Activated CD4-positive, CD25-positive, alpha-beta regulatory T cell treated with anti-CD3 and anti-CD28 coated beads, Interleukin-2, amount 50 U/mL, for 24 hours (primary cell): ENCODE data around the gene MST1R.
"Not testable (repeated sequence)": the region's sequence is repeated elsewhere in the genome, so short reads cannot be mapped to it uniquely, and the experiment has no call there.

ENCODE experiments used
- ATAC-seq, 2 donors: fragments of 150-1000 bp; cut with Tn5 transposase; one replicate each; pipeline ENCODE4 v1.10.0; 2021; ENCODE audit warnings: mild to moderate bottlenecking in 1 of 2, moderate library complexity in 1 of 2

Gene MST1R

DNA sequence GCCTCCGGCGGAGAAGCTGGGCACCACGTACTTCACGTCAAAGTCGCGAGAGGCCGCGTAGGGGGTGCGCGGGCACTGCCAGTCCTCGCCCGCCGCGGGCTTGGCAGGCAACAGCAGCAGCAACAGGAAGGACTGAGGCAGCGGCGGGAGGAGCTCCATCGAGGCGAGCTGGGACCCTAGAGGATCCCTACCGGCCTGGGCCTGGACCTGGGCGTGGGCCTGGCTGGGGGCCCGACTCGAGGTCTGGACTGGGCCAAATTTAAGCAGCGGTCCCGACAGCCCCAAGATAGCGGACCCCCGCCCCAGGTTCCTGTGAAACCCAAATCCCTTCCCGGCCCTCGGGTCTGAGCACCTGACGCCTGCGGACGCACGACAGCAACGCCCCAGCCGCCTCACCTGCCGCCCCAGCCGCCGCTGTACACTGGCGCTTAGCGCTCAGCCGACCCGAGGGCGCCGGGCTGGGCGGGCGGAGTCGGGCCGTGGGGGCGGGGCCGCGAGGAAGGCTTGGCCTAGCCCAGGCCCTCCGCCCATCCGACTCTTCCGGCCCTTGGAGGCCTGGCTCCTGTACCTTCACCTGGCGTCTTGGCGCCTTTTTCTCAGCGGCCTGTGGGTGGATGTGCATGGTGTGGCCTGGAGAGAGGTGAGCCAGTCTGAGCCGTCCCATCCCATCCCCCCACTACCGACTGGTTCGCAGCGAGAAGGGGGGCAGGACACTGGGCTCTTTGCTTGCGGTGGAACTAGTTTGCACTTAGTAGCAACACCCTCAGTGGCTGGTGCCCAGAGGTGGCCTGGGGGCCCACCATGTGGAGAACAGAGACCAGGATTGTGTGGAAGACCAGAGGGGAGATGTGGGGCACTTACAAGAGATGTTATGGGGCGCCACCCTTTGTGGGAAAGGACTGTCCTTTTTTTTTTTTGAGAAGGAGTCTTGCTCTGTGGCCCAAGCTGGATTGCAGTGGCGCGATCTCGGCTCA, at the start of gene MST1R:
Gene MST1R (minus strand): TSS at position 423 of the 974 bp plus-strand sequence. CDS start 264 bp downstream, at position 159.
- peak; percentile 97 to 98 for ATAC-seq

DNA sequence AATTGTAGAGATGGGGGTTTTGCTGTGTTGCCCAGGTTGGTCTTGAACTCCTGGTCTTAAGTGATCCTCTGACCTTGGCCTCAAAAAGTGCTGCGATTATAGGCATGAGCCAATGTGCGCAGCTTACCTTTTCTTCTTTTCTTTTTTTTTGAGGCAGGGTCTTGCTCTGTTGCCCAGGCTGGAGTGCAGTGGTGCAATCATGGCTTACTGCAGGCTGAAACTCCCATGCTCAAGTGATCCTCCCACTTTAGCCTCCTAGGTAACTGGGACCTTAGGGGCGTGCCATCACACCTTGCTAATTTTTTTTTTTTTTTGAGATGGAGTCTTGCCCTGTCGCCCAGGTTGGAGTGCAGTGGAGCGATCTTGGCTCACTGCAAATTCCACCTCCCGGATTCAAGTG, 49.3 kb upstream of the MST1R start:
- ATAC-seq, result no peak

DNA sequence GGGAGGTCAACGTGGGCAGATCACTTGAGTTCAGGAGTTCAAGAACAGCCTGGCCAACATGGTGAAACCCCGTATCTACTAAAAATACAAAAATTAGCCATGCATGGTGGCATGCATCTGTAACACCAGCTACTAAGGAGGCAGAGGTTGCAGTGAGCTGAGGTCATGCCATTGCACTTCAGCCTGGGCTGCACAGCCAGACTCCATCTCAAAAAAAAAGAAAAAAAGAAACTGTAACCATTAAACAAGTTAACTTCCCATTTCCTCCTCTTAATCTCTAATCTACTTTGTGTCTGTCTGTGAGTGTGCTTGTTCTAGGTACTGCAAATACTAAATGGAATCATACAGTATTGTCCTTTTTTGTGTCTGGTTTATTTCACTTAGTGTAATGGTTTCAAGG, 39.0 kb upstream of the MST1R start:
- ATAC-seq, result no peak

DNA sequence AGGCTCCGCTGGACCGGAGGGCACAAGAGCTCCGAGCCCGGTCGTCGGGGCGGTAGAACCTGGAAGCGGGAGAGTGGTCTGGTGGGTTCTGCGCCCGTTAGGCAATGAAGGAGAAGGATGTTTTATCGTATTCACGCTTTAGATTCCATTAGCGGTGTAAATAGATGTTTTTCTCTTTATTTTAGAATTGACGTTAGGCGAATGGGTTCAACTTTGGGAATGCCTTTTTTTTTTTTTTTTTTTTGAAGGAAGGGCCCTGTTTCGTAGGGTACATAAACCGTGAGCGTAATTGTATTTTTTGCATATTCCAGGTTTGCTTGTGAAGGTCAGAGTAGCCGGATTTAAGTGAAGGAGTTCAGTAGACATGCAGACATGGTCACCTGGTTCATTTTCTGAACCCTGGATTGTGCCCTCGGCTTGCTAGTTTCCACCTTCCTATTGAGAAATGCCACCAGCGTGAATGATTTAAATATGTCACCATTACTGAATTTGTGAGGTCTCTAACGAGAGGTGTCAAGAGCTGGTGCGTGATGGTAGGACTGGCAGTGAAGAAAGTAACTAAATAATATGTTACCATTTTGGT, 37.1 kb upstream of the MST1R start:
- ATAC-seq, result no peak

DNA sequence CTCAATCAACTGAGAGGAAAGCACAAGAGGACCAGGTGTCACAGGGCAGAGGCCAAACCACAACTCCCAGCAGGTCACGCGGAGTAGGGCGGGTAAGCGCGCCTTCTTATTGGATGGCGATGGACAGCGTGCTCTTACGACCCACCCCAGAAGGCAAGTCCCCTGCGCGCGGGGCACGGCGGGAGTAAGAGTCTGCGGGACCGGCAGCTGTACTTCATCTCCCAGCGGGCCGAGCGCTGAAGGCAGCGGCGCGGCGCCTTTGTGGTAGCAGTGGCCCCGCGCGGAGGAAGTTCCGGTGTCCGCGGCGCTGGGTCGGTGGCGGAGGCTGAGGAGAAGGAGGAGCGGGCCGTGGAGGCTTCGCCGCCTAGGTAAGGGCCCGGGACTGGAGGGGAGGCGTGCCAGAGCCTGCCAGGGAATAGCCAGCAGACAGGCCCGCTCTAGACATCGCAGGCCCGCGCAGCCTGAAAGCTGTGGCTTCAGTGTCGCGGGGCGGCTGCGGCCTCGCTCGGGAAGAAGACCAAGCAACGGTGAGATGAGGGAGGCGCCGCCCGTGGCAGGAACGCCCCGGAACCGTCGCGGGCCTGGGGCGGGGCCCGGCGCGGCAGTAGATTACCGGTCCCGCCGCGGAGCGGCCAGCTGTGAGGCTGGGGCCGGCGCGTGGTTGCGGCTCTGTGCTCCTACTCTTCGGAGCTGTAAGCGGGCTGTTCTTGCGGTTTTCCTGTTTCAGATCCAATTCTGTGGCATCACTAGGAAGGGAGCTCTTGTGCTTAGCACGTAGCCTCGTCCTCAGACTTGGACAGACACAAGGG, 36.4 kb upstream of the MST1R start, which contains the start of gene RBM6:
Gene RBM6 (plus strand): TSS at position 293 of the 809 bp plus-strand sequence. CDS start 22,492 bp downstream, outside the sequence.
- ATAC-seq, result peak; percentile 98 to 99

DNA sequence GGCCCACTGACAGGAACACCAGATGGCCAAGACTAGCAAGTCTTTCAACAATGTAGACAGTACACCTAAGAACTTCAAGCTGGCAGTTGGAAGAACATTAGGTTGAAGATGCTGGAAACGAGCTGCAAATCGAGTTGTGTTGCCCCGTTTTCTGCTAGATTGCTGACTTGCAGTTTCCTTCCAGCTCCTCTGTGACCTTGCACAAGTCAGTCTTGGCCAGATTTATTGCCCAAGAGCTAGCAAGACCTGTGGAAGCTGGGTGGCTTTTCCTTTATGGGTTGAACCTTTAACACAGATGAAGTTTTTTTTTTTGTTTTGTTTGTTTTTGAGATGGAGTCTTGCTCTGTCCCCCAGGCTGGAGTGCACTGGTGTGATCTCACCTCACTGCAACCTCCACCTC, 33.4 kb upstream of the MST1R start:
- no peak for ATAC-seq

DNA sequence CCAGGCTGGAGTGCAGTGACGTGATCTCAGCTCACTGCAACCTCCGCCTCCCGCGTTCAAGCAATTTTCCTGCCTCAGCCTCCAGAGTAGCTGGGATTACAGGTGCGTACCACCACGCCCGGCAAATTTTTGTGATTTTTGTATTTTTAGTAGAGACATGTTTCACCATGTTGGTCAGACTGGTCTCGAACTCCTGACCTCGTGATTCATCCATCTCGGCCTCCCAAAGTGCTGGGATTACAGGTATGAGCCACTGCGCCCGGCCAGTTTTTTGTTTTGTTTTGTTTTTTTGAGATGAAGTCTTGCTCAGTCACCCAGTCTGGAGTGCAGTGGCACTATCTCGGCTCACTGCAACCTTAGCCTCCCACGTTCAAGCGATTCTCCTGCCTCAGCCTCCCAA, 28.6 kb upstream of the MST1R start:
- not testable (repeated sequence) for ATAC-seq

DNA sequence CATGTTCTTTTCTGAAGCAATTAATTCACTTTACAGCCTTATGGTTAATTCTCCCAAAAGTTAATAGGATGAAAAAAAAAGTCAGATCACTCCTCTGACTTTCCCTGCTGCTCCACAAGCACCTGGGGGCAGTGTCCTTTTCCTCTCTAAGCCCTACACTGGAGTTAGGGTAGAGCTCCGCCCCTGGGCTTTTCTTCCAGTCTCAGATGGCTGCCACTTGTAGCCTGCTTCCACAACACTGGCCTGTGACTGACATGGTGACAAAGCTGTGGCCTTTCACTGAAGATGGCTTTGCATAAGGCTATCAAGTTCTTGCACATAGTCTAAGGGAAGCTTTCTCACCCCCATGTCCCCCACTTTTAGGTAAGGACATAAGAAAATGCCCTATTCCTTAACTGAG, 27.2 kb upstream of the MST1R start:
- ATAC-seq, result no peak

DNA sequence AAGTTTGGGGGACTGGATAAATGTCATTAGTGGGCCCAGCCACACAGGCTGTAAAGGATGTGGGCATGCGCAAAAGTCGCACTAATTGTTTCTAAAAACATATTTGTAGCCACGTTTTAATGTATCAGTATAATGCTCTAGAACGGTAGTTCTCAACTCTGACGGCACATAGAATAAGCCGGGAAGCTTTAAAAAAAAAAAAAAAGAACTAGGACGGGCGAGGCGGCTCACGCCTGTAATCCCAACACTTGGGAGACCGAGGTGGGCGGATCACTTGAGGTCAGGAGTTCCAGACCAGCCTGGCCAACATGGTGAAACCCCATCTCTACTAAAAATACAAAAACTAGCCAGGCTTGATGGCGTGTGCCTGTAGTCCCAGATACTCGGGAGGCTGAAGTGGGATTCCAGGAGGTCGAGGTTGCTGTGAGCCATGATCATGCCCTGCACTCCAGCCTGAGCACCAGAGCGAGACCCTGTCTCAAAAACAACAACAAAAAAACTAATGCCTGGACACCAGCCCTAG, 26.6 kb upstream of the MST1R start:
- no peak for ATAC-seq

DNA sequence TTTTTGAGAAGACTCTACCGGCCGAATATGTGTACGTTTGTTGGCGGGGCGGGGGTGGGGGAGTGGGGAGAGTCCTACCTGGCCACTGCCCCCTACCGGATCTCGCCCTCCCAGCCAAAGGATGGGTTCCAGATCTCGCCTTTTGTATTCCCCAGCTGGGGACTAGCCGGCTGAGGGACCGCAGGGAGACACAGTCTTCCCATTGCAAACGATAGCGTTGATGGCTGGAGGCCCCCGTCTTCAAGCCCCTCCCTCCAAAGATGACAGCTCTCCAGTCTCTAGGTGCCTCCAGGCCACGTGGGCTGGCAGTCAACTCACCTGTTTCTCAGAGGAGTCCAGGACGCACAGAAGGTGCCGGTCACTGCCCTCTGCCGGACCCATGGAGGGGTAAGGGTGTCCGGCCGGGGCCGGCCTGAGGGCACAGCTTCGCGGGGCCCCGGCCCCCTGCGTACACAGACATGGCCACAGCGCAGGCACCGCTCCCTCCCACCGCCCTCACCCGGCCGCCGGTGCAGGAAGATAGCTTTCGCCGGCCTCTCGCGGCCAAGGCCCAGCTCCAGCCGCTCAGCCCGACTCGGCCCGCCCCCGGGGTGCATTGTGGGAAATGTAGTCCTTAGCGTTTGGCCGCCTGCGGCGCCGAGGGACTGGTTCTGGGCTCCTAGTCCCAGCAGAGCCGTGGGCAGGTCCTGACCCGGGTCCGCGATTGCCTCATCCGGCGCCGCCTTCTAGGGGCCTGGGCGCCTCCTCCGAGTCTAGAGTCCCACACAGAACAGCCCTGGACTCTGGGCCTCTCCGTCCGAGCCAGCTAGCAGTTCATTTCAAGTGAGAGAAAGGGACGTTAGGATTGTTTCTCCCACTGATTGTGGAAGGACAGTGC, 25.9 kb upstream of the MST1R start, which contains the start of gene MON1A:
Gene MON1A (minus strand): TSS at position 521 of the 877 bp plus-strand sequence. CDS start 16,465 bp downstream, outside the sequence.
- peak; percentile 97 to 98 for ATAC-seq

DNA sequence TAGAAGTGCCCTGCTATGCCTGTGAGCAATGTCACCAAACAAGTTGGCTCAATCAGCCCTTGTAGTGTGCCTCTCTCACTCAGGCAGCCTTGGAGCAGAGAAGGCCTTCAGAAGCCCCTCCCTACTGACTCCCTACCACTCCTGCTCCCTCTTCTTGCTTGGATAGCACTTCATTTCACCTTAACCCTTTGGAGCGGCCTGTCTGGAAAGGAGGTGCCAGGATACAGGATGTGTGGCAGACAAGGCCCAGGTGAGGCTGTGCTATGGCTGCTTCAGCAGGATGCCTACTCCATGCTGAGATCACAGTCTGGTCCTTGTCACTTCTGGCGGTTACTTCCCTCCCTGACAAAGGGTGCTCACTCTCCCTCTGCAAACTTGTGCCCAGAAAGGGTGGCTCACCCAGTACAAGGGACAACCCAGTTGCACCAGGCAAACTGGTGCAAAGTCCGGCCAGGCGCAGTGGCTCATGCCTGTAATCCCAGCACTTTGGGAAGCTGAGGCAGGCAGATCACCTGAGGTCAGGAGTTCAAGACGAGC, 24.9 kb upstream of the MST1R start:
- no peak for ATAC-seq

DNA sequence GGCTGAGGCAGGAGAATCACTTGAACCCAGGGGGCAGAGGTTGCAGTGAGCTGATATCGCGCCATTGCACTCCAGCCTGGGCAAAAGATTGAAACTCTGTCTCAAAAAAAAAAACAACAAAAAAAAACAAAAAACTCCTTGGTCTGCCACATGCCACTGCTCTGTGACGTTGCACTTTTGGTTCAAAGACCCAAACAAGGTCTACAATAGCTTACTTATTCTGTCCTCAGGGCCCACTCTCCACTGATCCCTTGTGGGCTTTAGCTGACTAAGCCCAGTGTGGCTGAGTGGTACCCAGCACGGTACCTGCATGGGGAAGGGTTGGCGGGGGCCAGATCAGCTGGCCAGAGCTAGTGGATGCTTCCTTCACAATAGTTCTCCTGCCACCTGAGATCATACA, 24.1 kb upstream of the MST1R start:
- ATAC-seq, result no peak

DNA sequence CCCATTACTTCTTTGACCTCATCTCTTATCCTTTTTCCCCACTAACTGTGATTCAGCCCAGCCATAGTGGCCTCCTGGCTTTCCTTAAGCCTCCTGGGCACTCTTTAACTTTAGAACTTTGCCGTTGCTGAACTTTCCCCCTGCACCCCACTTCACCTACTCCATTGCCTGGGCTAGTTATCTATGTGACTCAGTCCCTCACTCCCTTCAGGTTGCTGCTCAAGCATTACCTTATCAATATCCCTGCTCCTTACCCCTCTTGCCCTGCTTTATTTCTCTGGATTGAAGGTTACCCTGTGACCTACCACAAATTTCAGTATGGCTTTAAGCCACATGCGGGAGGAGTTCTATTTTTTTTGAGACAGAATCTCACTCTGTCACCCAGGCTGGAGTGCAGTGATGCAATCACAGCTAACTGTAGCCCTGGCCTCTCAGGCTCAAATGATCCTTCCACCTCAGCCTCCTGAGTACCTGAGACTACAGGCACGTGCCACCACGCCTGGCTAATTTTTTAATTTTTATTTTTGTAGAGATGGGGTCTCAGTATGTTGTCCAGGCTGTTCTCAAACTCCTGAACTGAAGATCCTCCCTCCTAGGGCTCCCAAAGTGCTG, 22.6 kb upstream of the MST1R start:
- no peak for ATAC-seq

DNA sequence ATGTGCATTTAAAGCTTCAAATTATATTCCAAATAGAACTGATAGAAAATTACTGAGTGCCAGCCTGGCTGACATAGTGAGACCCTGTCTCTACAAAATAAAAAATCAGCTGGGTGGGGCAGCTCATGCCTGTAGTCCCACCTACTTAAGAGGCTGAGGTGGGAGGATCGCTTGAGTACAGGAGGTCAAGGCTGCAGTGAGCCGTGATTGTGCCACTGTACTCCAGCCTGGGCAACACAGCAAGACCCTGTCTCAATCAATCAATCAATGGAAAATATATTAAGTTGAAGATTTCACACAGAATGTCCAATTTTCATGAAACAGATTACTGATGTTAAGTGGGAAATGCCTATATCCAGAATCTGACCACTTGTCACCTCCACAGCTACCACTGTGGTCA, 21.8 kb upstream of the MST1R start:
- ATAC-seq, result no peak

DNA sequence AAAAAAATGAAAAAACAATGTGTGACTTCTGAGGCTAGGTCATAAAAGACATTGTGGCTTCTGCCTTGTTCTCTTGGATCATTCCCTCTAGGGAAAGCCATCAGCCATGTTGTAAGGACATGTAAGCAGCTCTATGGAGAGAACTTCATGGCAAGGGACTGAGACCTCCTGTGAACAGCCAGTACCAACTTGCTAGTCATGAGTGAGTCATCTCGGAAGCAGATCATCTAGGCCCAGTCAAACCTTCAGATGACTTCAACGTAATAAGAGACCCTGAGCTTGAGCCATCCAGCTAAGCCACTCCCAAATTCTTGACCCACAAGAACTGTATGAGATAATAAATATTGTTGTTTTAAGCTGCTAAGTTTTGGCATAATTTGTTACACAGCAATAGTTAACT, 21.0 kb upstream of the MST1R start:
- ATAC-seq, result no peak

DNA sequence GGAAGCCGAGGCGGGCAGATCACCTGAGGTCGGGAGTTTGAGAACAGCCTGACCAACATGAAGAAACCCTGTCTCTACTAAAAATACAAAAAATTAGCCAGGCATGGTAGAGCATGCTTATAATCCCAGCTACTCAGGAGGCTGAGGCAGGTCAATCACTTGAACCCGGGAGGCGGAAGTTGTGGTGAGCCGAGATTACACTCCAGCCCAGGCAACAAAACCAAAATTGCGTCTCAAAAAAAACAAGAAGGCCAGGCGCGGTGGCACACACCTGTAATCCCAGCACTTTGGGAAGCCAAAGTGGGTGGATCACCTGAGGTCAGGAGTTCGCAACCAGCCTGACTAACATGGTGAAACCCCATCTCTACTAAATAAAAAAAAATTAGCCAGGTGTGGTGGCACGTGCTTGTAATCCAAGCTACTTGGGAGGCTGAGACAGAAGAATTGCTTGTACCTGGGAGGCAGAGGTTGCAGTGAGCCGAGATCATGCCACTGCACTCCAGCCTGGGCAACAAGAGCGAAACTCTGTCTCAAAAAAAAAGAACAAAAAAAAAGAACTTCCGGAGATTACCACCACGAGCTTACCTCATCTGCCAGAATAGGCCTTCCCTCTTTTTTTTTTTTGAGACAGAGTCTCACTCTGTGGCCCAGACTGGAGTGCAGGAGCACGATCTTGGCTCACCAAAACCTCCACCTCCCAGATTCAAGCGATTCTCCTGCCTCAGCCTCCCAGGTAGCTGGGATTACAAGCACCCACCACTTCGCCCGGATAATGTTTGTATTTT, 14.3 kb upstream of the MST1R start:
- ATAC-seq, result not testable (repeated sequence)

DNA sequence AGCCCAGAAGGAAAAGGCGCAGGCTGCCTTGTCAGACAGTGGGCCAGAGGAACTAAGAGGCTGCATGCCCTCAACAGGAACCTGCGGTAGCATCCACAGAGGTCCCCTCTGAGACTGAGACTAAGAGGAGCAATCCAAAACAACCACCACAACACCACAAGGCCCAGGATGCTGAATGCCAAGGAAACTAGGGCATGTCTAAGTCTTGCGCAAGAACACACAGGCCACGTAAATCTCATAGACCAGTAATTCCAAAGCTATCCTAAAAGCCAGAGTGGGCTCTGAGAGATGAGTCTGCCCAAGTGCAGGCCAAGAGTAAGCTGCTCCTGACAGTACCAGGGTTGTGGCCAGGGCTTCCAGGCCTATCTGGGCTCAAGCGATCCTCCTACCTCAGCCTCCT, 13.0 kb upstream of the MST1R start:
- ATAC-seq, result no peak

DNA sequence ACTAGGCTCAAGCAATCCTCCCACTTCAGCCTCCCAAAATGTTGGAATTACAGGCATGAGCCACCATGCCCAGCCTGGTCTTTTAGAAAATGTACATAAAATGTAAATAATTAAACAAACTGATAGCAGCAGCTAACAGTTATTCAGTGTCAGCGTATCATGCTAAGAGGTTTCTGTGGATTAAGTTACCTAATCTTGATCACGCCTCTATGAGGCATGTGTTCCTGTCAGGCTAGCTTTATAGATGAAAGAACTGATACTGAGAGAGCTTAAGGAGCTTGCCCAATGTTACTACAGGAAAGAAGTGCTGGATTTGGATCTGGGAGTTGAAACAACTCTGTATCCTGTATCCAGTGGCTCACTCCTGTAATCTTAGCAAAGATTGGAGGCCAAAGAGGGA, 11.2 kb upstream of the MST1R start:
- no peak for ATAC-seq

DNA sequence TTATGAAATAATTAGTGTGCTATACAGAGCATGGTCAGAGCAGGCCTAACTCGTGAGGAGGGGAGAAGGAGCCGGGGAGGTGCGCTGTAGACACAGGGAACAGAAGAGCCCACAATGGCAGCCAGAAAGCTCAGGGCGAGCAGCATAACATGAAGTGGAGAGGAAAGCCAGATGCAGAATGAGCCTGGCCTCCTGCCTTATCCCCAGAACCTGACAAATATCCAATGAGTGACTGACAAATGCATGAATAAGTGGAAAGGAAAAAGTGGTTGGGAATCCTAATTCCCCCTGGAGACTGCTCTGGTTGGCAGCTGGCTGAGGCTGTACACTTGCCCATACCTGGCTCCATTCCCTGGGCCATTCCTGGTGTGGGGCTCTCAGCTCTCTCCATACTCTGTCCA, 9.2 kb upstream of the MST1R start:
- ATAC-seq, result no peak

DNA sequence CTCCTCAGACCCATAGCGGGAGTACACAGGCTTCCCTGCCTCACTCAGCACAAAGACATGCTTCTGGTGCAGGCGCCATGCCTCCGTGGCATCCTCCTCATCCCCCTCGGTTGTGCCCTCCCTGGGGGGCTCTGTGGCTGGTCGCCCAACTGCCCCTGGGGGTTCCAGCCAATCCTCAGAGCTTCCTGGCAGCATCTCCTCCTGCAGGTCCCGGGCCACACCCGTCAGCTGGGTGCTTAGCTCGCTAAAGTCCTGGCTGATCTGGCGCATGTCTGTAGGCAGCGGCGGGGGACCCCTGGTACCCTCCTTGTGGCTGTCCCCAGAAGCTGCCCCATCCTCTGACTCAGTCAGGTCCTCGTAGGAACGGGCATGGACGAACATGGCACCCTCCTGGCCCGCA, 7.9 kb upstream of the MST1R start:
- ATAC-seq, result no peak
